Mucosa of gallbladder (tissue), 1 donor: ENCODE data around the gene RNF40. TPM values are rescaled to one million over a fixed set of nuclear protein-coding genes. Genes with fewer than 3 reads are reported as not detected.

ENCODE experiments used
- DNase-seq: peaks from one replicate; pipeline ENCODE4 v3.0.0-alpha.2; 2020; ENCODE audit warnings: low spot score
- total RNA-seq: library from RNA; stranded (reverse); gene quantifications from one replicate; pipeline ENCODE4 v1.2.1, GENCODE V29; 2021
- donor health status: DM: no; HTN: no; CAD: no.

The RNF40 gene
- total RNA-seq, 1 donor from 2014 or later = 129 TPM

- DNase-seq = peak; percentile 92
These were observed 21.5 kb upstream of the RNF40 start for GRCh38 chr16:30740364-30741251.

GRCh38 chr16:30741461-30741914 is 20.6 kb upstream of the RNF40 start:
- DNase-seq = peak; percentile 80

- DNase-seq = no peak
These were observed 18.4 kb upstream of the RNF40 start for GRCh38 chr16:30743716-30744115.

- DNase-seq = no peak
These were observed 17.9 kb upstream of the RNF40 start for GRCh38 chr16:30744183-30744582.

GRCh38 chr16:30745082-30745481 is 17.0 kb upstream of the RNF40 start:
- no peak for DNase-seq

GRCh38 chr16:30746638-30747175 is 15.4 kb upstream of the RNF40 start:
- no peak for DNase-seq

GRCh38 chr16:30747331-30747730 is 14.8 kb upstream of the RNF40 start:
- no peak for DNase-seq

GRCh38 chr16:30747799-30748633 is 14.1 kb upstream of the RNF40 start, which contains the start of gene PHKG2:
TSS of gene PHKG2 (plus strand) at chr16:30748425. CDS start at chr16:30748821, 396 bp downstream.
- peak; percentile 99 for DNase-seq

GRCh38 chr16:30748634-30749445 is 13.3 kb upstream of the RNF40 start:
- DNase-seq = no peak

GRCh38 chr16:30750201-30750600 is 11.9 kb upstream of the RNF40 start:
- DNase-seq = no peak

- no peak for DNase-seq
These were observed 11.2 kb upstream of the RNF40 start for GRCh38 chr16:30750876-30751465.

GRCh38 chr16:30753596-30753995 is 8.5 kb upstream of the RNF40 start:
- no peak for DNase-seq

- no peak for DNase-seq
These were observed 6.0 kb upstream of the RNF40 start for GRCh38 chr16:30755955-30756780.

GRCh38 chr16:30756781-30757100 is 5.4 kb upstream of the RNF40 start:
- no peak for DNase-seq

GRCh38 chr16:30757316-30757715 is 4.8 kb upstream of the RNF40 start:
- DNase-seq = no peak

GRCh38 chr16:30758988-30759491 is 3.1 kb upstream of the RNF40 start:
- no peak for DNase-seq

- DNase-seq = no peak
These were observed 2.0 kb upstream of the RNF40 start for GRCh38 chr16:30760001-30760559.

- no peak for DNase-seq
These were observed 1.3 kb upstream of the RNF40 start for GRCh38 chr16:30760577-30761426.

GRCh38 chr16:30761427-30761927 is 645 bp upstream of the RNF40 start:
- DNase-seq = no peak
